Measurements from ENCODE around the gene INPP4B.
"Not testable (repeated sequence)": the region's sequence is repeated elsewhere in the genome, so short reads cannot be mapped to it uniquely, and the experiment has no call there.

The INPP4B gene

DNA sequence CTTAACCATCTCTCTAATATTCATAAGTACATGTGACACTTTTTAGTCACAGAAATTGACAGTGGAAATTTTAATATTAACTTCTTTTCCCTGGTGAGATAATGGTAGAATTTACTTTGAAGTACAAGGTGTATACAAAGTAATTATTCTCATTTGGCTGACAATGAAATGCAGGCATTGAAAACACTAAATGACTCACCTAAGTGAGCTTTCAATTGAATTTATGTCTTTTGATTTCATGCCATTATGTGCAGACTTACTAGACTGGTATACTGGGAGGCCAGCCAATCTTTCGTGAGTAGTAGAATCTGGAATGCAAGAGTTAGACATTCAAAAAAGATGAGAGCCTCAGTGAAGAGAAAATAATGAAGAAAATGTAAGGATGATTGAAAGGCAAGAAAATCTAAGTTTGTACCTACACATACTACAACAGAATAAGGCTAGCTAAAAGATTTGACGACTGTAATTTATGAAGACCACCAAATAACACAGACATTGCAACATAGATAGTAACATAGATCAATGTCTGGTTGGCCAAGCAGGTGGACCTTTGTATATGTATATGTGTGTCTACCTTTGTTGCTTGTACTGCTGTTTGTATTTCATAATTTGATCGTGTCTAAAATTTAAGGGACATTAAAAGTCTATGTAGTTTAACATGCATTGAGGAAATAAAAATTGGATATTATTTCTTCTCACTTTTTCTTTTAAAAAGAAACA, 750.1 kb downstream of the INPP4B start:
- Mint-ChIP-seq H3K4me1 (peaks cover 20% of the 10 kb centered on the region), H3K36me3 (peaks cover 29% of the 10 kb centered on the region), H3K4me3 (no peak overlapping the region), H3K27ac (no peak overlapping the region), H3K9me3 (no peaks in the 10 kb centered on the region), H3K27me3 (no peaks in the 10 kb centered on the region)

DNA sequence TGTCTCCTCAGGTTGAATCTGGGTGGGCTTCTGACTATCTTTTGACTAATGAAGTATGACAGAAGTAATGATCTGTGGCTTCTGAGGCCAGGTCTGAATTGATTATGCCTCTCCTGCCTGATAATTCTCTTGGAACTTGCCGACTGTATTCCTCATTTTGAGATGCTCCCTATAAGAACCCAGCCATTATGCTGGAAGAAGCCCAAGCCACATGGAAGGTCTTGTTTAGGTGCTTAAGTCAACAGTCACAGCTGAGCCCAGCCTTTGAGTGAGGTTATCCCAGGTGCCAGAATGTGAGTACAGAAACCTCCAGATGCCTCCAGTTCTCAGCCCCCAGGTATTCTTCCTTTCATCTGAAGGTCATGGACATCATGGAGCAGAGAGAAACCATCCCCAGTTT, 753.2 kb downstream of the INPP4B start:
- Mint-ChIP-seq H3K27ac (no peak overlapping the region), H3K4me3 (no peak overlapping the region), H3K9me3 (no peaks in the 10 kb centered on the region), H3K36me3 (peaks cover 22% of the 10 kb centered on the region), H3K27me3 (no peaks in the 10 kb centered on the region), H3K4me1 (peaks cover 6% of the 10 kb centered on the region)

DNA sequence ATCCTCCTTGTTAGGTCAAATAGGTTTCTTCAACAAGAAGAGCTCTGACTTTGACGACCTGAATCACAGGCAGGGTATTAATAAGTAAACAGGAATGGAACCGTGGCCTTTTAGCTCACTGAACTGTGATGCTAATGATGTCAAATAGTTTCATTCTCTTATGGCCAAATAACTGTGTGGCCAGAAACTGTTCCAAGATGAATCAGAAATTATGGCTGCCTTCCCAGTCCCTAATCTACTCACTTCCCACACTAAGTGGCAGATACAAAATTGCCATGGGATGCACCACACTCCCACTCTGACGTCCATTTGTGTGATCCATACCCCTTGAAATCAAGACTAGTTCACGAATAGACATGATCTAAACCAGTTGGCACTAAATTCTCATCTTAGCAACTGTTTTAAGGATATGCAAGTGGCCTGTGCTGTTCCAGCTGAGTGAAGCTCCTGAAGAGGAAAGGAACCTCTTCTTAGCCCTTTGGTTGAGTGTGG, 754.4 kb downstream of the INPP4B start:
- no peak overlapping the region for H3K27ac Mint-ChIP-seq
- no peaks in the 10 kb centered on the region for H3K27me3 Mint-ChIP-seq
- H3K4me1 Mint-ChIP-seq = peaks cover 3% of the 10 kb centered on the region
- H3K9me3 Mint-ChIP-seq = no peaks in the 10 kb centered on the region
- H3K4me3 Mint-ChIP-seq = no peak overlapping the region
- peaks cover 29% of the 10 kb centered on the region for H3K36me3 Mint-ChIP-seq

DNA sequence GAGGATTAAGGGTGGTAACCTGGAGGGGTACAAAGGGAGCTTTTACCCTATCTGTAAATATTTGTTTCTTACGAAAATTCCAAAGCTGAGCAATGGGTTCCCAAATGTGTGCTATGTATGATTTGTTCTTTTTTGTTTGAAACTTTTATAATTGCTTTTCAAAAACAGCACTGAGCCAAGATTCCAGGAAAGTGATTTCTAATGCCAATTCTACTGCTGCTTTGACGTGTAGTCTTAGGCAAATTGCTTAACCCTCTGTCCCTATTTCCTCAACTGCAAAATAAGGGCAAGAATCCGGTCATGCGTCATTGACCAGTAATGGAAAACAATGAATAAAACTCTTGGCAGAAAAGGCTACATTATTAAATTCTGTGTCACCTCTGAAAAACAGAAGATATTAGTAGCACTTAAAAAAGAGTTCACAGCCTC, 755.0 kb downstream of the INPP4B start:
- H3K9me3 Mint-ChIP-seq = no peaks in the 10 kb centered on the region
- H3K36me3 Mint-ChIP-seq = peaks cover 31% of the 10 kb centered on the region
- no peak overlapping the region for H3K27ac Mint-ChIP-seq
- H3K4me3 Mint-ChIP-seq = no peak overlapping the region
- no peaks in the 10 kb centered on the region for H3K27me3 Mint-ChIP-seq
- peaks cover 3% of the 10 kb centered on the region for H3K4me1 Mint-ChIP-seq

DNA sequence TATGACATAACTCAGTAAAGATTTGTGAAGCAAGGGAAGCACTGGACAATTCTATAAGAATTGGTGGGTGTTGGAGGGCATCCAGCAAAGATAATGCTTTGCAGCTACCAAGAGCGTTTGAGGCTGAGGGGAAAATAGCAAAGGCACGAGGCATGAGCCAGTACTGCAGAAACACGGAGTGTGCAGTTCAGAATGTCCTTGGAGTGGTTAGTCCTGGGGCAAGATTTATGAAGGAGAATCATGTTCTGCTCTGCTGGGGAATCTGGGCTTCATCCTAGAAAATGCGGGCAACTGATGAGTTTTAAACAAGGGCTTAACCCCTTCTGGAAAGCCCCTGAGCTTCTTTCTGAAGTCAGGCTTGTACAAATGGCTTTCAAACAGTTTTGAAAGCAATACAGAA, 757.2 kb downstream of the INPP4B start:
- Mint-ChIP-seq H3K4me3 (no peak overlapping the region), H3K27me3 (no peaks in the 10 kb centered on the region), H3K27ac (no peak overlapping the region), H3K36me3 (peaks cover 23% of the 10 kb centered on the region), H3K9me3 (no peaks in the 10 kb centered on the region), H3K4me1 (no peaks in the 10 kb centered on the region)

DNA sequence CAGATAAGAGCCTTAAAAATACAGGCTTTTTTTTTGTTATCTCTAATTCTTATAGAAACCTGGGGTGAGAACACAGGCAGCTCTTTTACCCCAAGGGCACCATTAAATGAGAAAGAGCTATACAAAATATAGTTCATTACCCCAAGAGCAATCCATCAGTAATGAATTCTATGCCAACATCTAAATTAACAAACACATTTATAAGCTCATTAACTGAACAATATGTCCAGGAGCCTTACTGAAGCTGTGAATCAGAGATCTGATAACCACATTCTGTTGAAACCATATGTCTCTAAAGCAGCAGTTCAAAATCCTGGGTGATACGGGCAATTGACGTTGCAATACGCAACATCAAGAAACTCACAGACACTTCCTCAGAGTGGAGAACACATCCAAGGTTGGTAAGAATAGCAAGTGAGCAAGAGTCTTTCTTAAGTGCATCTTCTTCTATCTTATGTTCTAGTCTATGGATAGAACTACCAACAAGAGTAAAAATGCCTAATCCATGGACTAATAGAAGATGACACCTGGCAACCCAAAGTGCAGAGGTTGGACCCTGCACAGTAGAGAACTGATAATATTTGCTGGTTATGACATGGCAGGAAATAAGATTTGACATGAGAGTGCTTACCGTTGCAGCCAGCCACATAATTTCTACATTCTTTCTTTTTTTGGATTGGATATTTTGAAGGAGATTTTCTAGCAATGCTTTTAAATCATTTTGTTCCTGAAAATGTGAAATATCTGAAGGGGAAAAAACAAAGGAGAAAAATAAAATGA, 760.4 kb downstream of the INPP4B start:
- Mint-ChIP-seq H3K9me3 (no peaks in the 10 kb centered on the region), H3K27ac (no peak overlapping the region), H3K36me3 (peaks cover 25% of the 10 kb centered on the region), H3K27me3 (no peaks in the 10 kb centered on the region), H3K4me3 (no peak overlapping the region), H3K4me1 (no peaks in the 10 kb centered on the region)

DNA sequence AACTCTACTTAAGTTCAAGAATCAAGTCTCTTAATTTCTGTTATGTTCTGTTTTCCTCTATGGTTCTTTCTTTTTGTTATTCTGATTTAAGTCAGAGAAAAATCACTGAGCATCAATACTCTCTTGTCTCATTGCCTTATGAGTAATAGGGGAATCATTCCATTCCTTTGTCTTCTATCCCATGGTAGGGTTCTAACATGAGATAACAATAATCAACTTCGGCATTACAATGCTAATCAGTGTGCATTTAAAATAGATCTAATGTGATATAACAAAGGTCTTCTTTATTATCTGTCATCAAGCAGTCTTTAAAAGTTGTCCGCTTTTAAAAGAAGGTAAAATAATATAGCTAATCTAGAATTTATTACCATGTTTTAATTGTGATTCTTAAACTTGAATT, 762.8 kb downstream of the INPP4B start:
- H3K27me3 Mint-ChIP-seq = no peaks in the 10 kb centered on the region
- H3K4me1 Mint-ChIP-seq = no peaks in the 10 kb centered on the region
- H3K27ac Mint-ChIP-seq = no peak overlapping the region
- H3K9me3 Mint-ChIP-seq = no peaks in the 10 kb centered on the region
- H3K36me3 Mint-ChIP-seq = peaks cover 26% of the 10 kb centered on the region
- no peak overlapping the region for H3K4me3 Mint-ChIP-seq

DNA sequence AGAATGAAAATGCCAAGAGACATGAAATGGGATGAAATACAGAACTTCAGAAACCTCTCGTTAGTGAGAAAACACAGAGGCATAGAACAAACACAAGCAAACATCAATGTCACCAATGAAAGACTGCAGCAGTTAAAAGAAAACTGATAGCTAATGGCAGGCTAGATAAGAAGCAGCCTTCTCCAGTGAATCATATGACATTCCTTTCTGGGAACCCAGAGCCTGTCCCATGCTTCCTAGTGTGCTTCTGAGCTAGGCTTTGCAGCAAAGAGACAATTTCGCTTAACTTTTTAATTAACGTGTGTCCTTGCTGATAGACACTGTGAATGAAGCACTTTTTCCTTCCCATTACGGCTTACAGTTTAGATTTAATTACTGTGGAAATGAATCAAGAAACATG, 765.1 kb downstream of the INPP4B start:
- H3K27me3 Mint-ChIP-seq = no peaks in the 10 kb centered on the region
- no peaks in the 10 kb centered on the region for H3K9me3 Mint-ChIP-seq
- no peaks in the 10 kb centered on the region for H3K4me1 Mint-ChIP-seq
- H3K27ac Mint-ChIP-seq = no peak overlapping the region
- no peak overlapping the region for H3K4me3 Mint-ChIP-seq
- H3K36me3 Mint-ChIP-seq = peaks cover 19% of the 10 kb centered on the region

DNA sequence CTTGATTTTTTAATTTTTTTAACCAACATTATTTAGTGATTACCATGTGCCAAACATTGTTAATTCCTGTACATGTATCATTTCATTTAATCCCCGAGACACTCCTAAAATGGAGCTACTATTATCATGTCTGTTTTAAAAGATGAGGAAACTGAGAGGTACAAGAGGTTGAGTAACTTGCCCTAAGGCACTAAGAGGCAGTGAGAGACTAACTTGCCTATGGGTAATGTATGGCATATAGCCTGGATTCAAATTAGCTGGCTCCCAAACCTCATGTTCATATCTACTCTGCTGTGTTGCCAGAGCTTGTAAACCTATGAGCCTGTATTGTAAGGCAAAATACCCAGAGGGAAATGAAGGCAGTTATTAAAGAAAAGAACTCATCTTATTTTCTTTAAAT, 766.1 kb downstream of the INPP4B start:
- Mint-ChIP-seq H3K27me3 (no peaks in the 10 kb centered on the region), H3K4me3 (no peak overlapping the region), H3K4me1 (no peaks in the 10 kb centered on the region), H3K9me3 (peaks cover under 1% of the 10 kb centered on the region), H3K36me3 (peaks cover 23% of the 10 kb centered on the region), H3K27ac (no peak overlapping the region)

DNA sequence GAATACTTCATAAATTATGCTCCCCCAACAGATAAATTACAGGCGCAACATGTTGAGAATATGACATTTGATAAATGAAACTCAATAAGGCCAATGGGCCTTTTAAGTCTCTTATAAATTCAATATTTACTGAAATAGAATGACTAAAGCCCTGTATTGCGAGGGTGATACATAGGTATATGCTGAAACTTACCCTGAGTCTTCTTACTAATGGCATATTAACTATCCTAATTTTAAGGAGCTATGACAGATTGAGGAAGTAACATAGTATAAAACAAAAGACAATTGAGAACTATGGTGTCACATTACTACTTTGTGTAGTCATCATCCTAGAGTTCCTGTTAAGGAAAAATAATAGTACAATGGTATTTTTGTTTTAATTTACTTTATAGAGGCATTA, 769.1 kb downstream of the INPP4B start:
- Mint-ChIP-seq H3K36me3 (peaks cover 43% of the 10 kb centered on the region), H3K27me3 (no peaks in the 10 kb centered on the region), H3K27ac (no peak overlapping the region), H3K4me1 (peaks cover 3% of the 10 kb centered on the region), H3K4me3 (no peak overlapping the region), H3K9me3 (peaks cover 6% of the 10 kb centered on the region)

DNA sequence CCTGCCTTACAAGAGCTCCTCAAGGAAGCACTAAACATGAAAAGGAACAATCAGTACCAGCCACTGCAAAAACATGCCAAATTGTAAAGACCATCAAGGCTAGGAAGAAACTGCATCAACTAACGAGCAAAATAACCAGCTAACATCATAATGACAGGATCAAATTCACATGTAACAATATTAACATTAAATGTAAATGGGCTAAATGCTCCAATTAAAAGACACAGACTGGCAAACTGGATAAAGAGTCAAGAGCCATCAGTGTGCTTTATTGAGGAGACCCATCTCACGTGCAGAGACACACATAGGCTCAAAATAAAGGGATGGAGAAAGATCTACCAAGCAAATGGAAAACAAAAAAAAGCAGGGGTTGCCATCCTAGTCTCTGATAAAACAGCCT, 777.8 kb downstream of the INPP4B start:
- Mint-ChIP-seq H3K4me1 (peaks cover 26% of the 10 kb centered on the region), H3K9me3 (peaks cover 14% of the 10 kb centered on the region), H3K36me3 (peaks cover 45% of the 10 kb centered on the region)
- H3K27me3 Mint-ChIP-seq, H3K4me3 Mint-ChIP-seq, H3K27ac Mint-ChIP-seq: not testable (repeated sequence)

DNA sequence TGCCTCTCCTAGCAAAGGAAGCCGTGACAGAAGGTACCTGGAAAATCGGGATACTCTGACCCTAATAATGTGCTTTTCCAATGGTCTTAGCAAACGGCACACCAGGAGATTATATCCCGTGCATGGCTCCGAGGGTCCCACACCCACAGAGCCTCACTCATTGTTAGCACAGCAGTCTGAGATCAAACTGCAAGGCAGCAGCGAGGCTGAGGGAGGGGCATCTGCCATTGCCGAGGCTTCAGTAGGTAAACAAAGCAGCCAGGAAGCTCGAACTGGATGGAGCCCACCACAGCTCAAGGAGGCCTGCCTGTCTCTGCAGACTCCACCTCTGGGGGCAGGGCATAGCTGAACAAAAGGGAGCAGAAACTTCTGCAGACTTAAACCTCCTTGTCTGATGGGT, 779.5 kb downstream of the INPP4B start:
- not testable (repeated sequence) for H3K27me3 Mint-ChIP-seq, H3K27ac Mint-ChIP-seq, H3K4me3 Mint-ChIP-seq
- H3K9me3 Mint-ChIP-seq = peaks cover 14% of the 10 kb centered on the region
- peaks cover 48% of the 10 kb centered on the region for H3K36me3 Mint-ChIP-seq
- peaks cover 38% of the 10 kb centered on the region for H3K4me1 Mint-ChIP-seq

DNA sequence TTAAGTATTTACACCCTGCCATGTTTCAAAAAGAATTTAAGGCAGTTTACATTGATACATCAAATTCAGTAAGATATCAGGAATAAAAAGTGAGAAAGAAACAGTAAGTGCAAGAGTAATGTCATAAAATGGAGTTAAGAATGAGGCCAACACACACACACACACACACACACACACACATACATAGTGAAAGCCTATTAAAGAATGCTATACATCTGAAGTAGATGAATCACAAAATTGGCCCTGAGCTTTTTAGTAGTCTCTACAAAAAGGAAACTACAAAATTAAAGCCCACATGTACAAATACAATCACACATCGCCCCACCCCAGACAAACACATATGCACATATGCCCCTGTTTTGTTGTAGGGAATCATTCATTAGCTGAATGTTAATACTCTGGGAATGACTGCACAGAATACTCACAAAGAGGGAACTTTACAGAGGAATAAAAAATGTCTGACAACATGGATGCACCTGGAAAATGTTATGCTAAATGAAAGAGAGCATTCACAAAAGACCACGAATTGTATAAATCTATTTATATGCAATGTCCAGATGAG, 780.9 kb downstream of the INPP4B start:
- Mint-ChIP-seq H3K27me3 (no peaks in the 10 kb centered on the region), H3K27ac (peak overlapping the region; percentile 76), H3K9me3 (peaks cover 14% of the 10 kb centered on the region), H3K36me3 (peaks cover 40% of the 10 kb centered on the region), H3K4me3 (no peak overlapping the region), H3K4me1 (peaks cover 34% of the 10 kb centered on the region)

DNA sequence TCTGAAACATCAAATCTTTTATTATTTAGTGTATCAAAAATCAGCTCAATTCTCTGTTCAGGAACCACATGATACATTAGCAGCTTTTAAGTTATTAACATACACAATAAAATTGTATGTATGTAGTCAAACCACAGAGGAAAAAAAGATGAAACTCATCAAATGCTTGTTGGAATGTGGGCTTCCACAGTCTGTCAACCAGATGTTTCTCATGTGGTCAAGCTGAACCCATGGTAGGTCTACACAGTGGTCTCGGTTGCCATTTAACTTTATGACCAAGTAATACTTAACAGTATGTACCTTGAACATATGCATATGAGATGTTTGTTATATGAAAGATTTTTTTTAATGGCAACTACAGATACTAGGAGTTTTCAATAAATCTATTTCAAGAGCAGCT, 781.9 kb downstream of the INPP4B start:
- H3K4me3 Mint-ChIP-seq = no peak overlapping the region
- H3K27me3 Mint-ChIP-seq = no peaks in the 10 kb centered on the region
- peaks cover 34% of the 10 kb centered on the region for H3K36me3 Mint-ChIP-seq
- no peak overlapping the region for H3K27ac Mint-ChIP-seq
- peaks cover 33% of the 10 kb centered on the region for H3K4me1 Mint-ChIP-seq
- peaks cover 14% of the 10 kb centered on the region for H3K9me3 Mint-ChIP-seq

DNA sequence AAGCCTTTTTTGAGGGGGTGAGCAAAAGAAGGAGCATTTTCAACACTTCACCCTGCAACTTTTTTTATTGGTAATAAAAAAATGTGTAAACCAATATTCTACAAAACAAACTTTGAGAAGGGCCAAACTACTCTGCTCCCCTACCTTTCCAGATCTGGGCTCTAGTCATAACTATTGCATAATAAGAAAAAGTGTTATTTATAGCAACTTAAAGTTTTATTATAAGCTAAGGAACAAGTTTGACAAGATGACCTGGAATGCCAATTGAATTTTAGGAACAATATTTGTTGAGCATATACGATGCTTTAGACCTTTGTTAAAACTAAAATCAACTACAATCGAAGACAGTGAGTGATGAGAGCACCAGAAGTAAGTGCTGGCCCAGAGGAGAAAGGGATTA, 800.1 kb downstream of the INPP4B start:
- no peaks in the 10 kb centered on the region for H3K27me3 Mint-ChIP-seq
- no peak overlapping the region for H3K4me3 Mint-ChIP-seq
- peaks cover 61% of the 10 kb centered on the region for H3K4me1 Mint-ChIP-seq
- no peaks in the 10 kb centered on the region for H3K9me3 Mint-ChIP-seq
- H3K36me3 Mint-ChIP-seq = peaks cover 22% of the 10 kb centered on the region
- peak overlapping the region; percentile 88 for H3K27ac Mint-ChIP-seq

DNA sequence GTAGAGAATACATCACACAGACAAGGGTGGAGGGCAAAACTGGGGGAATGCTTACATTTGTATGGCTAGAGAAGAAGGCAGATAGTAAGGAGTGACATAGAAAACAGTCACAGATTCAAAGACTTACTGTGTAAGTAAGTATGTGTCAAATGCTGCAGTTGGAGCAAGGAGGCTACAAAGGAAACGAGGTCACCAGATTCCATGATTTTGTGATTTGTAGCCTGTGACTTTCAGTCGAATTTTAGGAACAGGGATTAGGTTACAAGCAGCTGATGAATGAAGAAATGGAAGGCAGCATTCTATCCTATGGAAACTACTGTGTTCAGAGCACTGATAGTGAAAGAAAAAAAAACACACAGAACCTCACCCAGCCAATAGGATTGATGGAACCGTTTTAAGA, 801.8 kb downstream of the INPP4B start:
- H3K4me1 Mint-ChIP-seq = peaks cover 69% of the 10 kb centered on the region
- H3K9me3 Mint-ChIP-seq = no peaks in the 10 kb centered on the region
- no peaks in the 10 kb centered on the region for H3K27me3 Mint-ChIP-seq
- peaks cover 21% of the 10 kb centered on the region for H3K36me3 Mint-ChIP-seq
- H3K27ac Mint-ChIP-seq = peak overlapping the region; percentile 9
- H3K4me3 Mint-ChIP-seq = no peak overlapping the region

All from activated naive CD4-positive, alpha-beta T cell treated with anti-CD3 and anti-CD28 coated beads, Interleukin-2, amount 50 U/mL, for 24 hours (primary cell).